Stimulated activated CD8-positive, alpha-beta memory T cell treated with anti-CD3 and anti-CD28 coated beads, Interleukin-2, amount 100 ng/mL, for 48 hours (primary cell): ENCODE data around the gene TTLL5.

Source experiments
- DNase-seq, 2 donors: peaks; one replicate each; pipeline ENCODE4 v3.0.0-alpha.2; 2020; ENCODE audit warnings: low read depth in 2 of 2

TTLL5 gene

GRCh38 chr14:75742867-75743266 lies 81.8 kb downstream of the TTLL5 start:
- DNase-seq: no peak

GRCh38 chr14:75747899-75748298 lies 86.9 kb downstream of the TTLL5 start:
- no peak for DNase-seq

- DNase-seq: no peak
Observed at GRCh38 chr14:75748336-75748735, 87.3 kb downstream of the TTLL5 start.

- DNase-seq: no peak
Observed at GRCh38 chr14:75751296-75751695, 90.2 kb downstream of the TTLL5 start.

GRCh38 chr14:75752086-75752485 lies 91.0 kb downstream of the TTLL5 start:
- DNase-seq: no peak

GRCh38 chr14:75752907-75753594 lies 92.0 kb downstream of the TTLL5 start:
- no peak for DNase-seq

GRCh38 chr14:75753696-75754095 lies 92.7 kb downstream of the TTLL5 start:
- DNase-seq: no peak

- no peak for DNase-seq
Observed at GRCh38 chr14:75757644-75758402, 96.8 kb downstream of the TTLL5 start.

- DNase-seq: no peak
Observed at GRCh38 chr14:75764020-75764419, 103.0 kb downstream of the TTLL5 start.

GRCh38 chr14:75769047-75769685 lies 108.1 kb downstream of the TTLL5 start:
- no peak for DNase-seq

- no peak for DNase-seq
Observed at GRCh38 chr14:75770635-75771034, 109.6 kb downstream of the TTLL5 start.

GRCh38 chr14:75771595-75771994 lies 110.5 kb downstream of the TTLL5 start:
- no peak for DNase-seq

GRCh38 chr14:75773046-75773445 lies 112.0 kb downstream of the TTLL5 start:
- DNase-seq: no peak

- DNase-seq: no peak
Observed at GRCh38 chr14:75781096-75781495, 120.0 kb downstream of the TTLL5 start.

GRCh38 chr14:75783184-75783583 lies 122.1 kb downstream of the TTLL5 start:
- DNase-seq: no peak

GRCh38 chr14:75783602-75784313 lies 122.7 kb downstream of the TTLL5 start:
- DNase-seq: no peak

- DNase-seq: no peak
Observed at GRCh38 chr14:75784314-75784686, 123.3 kb downstream of the TTLL5 start.

GRCh38 chr14:75793806-75794205 lies 132.8 kb downstream of the TTLL5 start:
- no peak for DNase-seq

GRCh38 chr14:75794615-75795038 lies 133.6 kb downstream of the TTLL5 start:
- DNase-seq: no peak

- no peak for DNase-seq
Observed at GRCh38 chr14:75800792-75801191, 139.7 kb downstream of the TTLL5 start.

- no peak for DNase-seq
Observed at GRCh38 chr14:75802486-75802885, 141.4 kb downstream of the TTLL5 start.

GRCh38 chr14:75803765-75804164 lies 142.7 kb downstream of the TTLL5 start:
- no peak for DNase-seq
